Activated T-helper 1 cell treated with anti-CD3 and anti-CD28 coated beads, Interleukin-12 subunit alpha, Interleukin-12 subunit beta, Interleukin-2, Interleukin-4 antibody, amounts not matched to agents 30 ng/mL and 10 ng/mL and 1 ng/mL, durations not matched to agents 14 hours and 24 hours and 36 hours (primary cell): ENCODE measurements around the gene FAM131C. TPM values are rescaled to one million over a fixed set of nuclear protein-coding genes. Genes with fewer than 3 reads are reported as not detected.
"Not testable (repeated sequence)": the region's sequence is repeated elsewhere in the genome, so short reads cannot be mapped to it uniquely, and the experiment has no call there.

ENCODE experiments used
- DNase-seq: peaks from one replicate; pipeline ENCODE4 v3.0.0; 2021; ENCODE audit warnings: low spot score
- H3K27ac Mint-ChIP-seq: one replicate; pipeline ENCODE4 v1.8.0; 2021; ENCODE audit warnings: mild to moderate bottlenecking, mixed read lengths
- H3K27me3 Mint-ChIP-seq: one replicate; pipeline ENCODE4 v1.8.0; 2022; ENCODE audit warnings: mild to moderate bottlenecking, moderate library complexity, mixed read lengths; ENCODE audit not compliant: insufficient read depth
- H3K36me3 Mint-ChIP-seq: one replicate; pipeline ENCODE4 v1.8.0; 2021; ENCODE audit warnings: low read depth, mixed read lengths
- H3K4me1 Mint-ChIP-seq: one replicate; pipeline ENCODE4 v1.8.0; 2021; ENCODE audit warnings: low read depth, mixed read lengths
- H3K4me3 Mint-ChIP-seq: one replicate; pipeline ENCODE4 v1.8.0; 2021; ENCODE audit warnings: mild to moderate bottlenecking, moderate library complexity, mixed read lengths
- H3K9me3 Mint-ChIP-seq: one replicate; pipeline ENCODE4 v1.8.0; 2021; ENCODE audit warnings: mixed read lengths
- intact Hi-C: fragments of 100-400 bp; cut with micrococcal nuclease; formaldehyde crosslinking; loops from one replicate; pipeline ENCODE4 v1.15.1; 2024
- total RNA-seq: library from RNA; stranded (reverse); gene quantifications from 2 replicates; pipeline ENCODE4 v1.2.3, GENCODE V29; 2022

The FAM131C gene
- total RNA-seq, 1 donor from 2014 or later: 0.57 TPM

DNA sequence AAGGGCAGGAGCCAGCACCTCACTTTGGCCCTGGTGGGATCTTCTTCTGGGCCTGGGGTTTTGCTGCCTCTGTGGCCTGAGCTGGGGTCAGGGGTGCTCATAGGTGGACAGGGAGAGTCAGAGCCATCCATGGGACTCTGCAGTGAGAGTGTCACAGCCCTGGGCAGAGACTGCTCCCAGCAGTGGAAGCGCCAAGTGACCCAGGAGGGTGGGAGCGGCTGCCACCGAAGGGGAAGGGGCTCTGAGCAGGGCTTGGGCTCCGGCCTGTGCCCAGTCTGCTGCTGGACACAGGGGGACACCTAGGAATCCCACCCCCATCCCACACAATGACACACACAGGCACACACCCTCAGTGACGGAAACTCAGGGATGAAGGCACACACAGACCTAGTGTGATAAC, 29.5 kb downstream of the FAM131C start:
- H3K27me3 Mint-ChIP-seq: peaks cover 13% of the 10 kb centered on the region
- H3K27ac Mint-ChIP-seq: no peak overlapping the region
- no peaks in the 10 kb centered on the region for H3K36me3 Mint-ChIP-seq
- H3K4me3 Mint-ChIP-seq: no peak overlapping the region
- DNase-seq: no peak
- no peaks in the 10 kb centered on the region for H3K9me3 Mint-ChIP-seq
- H3K4me1 Mint-ChIP-seq: no peaks in the 10 kb centered on the region
- intact Hi-C loops: no loop called here

DNA sequence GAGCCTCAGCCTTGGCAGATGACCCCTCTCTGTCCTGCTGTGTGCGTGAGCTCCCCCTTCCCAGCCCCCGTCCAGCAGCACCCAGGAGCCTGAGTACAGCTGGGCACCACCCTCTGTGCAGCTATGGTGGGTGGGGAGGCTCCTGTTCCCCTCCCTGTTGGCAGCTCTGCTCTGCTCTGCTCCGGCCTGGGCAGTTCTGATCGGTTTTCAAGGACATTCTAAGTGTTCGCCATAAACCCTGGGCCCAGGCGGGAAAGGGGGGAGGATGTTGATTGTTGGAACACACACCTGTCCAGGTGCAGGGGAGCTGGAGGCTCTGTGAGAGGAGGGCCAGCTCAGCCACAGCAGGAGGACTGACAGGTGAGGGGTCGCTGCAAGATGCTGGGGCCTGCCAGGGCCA, 29.9 kb downstream of the FAM131C start, which contains the start of gene CLCNKB:
CLCNKB (plus strand) TSS at position 262 of the 400 bp plus-strand sequence. CDS start 711 bp downstream, outside the sequence.
- Mint-ChIP-seq H3K4me1 (no peaks in the 10 kb centered on the region), H3K27me3 (peaks cover 13% of the 10 kb centered on the region), H3K36me3 (no peaks in the 10 kb centered on the region), H3K27ac (no peak within 1 kb of the TSS), H3K9me3 (no peaks in the 10 kb centered on the region), H3K4me3 (no peak within 1 kb of the TSS)
- intact Hi-C loops: no loop called here
- DNase-seq: no peak

DNA sequence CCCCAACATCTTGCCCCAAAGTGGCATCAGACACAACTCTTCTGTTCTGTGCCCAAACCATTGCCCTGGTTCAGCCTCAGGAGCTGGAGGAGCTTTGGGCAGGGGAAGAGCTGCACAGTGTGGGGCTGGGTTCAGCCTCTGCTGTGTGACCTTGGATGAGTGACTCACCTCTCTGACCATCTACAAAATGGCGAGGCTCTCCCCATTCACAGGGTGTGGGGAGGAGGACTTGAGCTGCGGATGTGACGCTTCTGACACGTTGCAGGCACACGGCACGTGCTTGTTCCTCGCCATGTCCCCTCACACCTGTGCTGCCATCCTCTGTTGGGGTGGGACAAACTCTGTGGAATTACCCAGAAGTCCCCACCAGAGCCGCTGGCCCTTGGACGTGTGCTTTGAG, 30.8 kb downstream of the FAM131C start:
- H3K4me3 Mint-ChIP-seq, H3K4me1 Mint-ChIP-seq, H3K36me3 Mint-ChIP-seq, DNase-seq, H3K9me3 Mint-ChIP-seq, H3K27ac Mint-ChIP-seq, intact Hi-C loops: not testable (repeated sequence)
- H3K27me3 Mint-ChIP-seq: peaks cover 10% of the 10 kb centered on the region

DNA sequence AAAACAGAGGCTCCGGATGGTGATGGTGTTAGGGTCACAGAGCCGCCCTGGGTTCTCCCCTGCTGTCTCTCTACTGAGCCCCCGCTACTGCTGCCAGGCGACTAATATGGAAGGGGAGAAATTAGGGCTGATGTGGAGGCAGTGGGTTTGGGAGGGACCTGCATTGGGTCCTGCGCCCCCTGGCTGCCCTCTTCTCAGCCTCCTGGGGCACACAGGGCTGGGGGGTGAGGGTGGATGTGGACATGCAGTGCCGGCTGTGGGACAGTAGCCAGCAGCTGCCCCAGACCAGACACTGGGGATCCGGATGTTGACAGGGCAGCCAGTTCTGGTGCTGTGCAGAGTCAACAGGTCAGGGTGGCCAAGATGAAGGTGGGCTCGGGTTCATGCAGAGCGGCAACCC, 31.4 kb downstream of the FAM131C start:
- Mint-ChIP-seq H3K4me1 (no peaks in the 10 kb centered on the region), H3K27me3 (peaks cover 5% of the 10 kb centered on the region), H3K27ac (no peak overlapping the region), H3K9me3 (no peaks in the 10 kb centered on the region), H3K36me3 (no peaks in the 10 kb centered on the region), H3K4me3 (no peak overlapping the region)
- intact Hi-C loops: no loop called here
- DNase-seq: no peak

DNA sequence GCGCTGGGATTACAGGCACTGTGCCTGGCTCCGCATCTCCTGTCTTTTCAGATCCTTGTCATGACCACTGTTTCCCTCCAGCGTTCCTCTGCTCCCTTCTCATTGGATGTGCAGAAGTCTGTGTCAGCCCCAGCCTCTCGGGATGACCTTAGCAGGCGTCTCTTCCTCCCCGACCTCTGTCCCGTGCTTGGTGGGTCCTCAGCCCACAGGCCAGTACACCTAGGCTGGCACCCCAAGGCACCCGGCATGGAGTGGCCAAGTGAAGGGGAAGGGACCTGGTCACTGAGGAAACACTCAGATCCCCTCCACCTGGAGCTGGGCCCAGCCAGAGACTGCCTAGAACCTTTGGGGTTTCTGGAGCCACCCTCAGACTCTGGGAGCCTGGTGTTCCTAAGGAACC, 32.3 kb downstream of the FAM131C start:
- no peak for DNase-seq
- Mint-ChIP-seq H3K27me3 (peaks cover 5% of the 10 kb centered on the region), H3K27ac (no peak overlapping the region), H3K4me1 (no peaks in the 10 kb centered on the region), H3K36me3 (no peaks in the 10 kb centered on the region), H3K4me3 (no peak overlapping the region), H3K9me3 (no peaks in the 10 kb centered on the region)
- intact Hi-C loops: no loop called here

DNA sequence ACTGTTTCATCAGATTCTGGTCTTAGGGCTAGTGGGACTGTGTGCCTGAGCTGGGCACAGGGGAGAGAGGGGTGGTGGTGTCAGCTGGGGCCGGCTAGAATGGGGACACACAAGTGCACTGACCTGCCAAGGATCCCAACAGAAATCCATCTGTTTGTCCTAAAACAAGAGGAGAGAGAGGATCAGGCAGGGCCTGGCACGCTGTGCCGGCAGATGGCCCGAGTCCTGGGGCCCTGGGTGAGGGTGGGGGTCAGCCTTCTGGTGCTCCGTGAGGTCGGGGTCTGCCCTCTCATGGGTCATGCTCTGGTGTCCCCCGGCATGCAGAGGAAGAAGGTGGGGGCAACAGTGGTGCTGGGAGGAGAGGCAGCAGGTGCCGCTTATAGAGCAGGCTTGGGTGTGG, 33.6 kb downstream of the FAM131C start:
- H3K27me3 Mint-ChIP-seq, H3K9me3 Mint-ChIP-seq, DNase-seq, H3K4me1 Mint-ChIP-seq, H3K4me3 Mint-ChIP-seq, H3K27ac Mint-ChIP-seq, H3K36me3 Mint-ChIP-seq, intact Hi-C loops: not testable (repeated sequence)

DNA sequence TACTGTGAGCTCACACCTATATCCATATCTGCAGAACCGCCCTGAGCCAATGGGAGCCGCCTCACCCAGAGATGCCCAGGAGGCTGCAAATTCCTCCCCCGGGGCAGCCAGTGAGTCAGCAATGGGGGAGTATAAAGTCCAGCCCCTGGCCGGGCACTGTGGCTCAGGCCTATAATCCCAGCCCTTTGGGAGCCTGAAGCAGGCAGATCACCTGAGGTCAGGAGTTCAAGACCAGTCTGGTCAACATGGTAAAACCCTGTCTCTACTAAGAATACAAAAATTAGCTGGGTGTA, 34.9 kb downstream of the FAM131C start:
- Mint-ChIP-seq H3K27ac (no peak overlapping the region), H3K36me3 (no peaks in the 10 kb centered on the region), H3K4me3 (no peak overlapping the region), H3K27me3 (peaks cover 5% of the 10 kb centered on the region), H3K4me1 (no peaks in the 10 kb centered on the region), H3K9me3 (no peaks in the 10 kb centered on the region)
- intact Hi-C loops: no loop called here
- no peak for DNase-seq

DNA sequence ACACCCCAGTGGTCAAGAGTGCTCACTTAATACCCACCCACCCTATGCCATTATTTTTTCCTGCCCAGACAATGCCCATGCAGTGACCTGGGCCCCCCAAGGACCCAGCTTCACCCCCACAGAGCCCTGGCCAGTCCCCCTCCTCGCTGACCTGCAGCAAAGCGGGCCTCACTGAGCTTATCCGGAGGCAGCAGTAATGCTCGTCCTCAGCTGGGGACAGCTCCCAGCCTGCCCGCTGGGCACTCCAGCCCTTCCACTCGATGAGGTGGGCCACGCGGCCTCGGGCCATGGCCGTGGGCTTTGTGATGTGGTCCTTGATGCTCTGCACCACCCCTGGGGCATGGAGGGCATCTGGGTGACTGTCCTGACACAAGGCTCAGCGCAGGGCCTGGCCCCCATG, 37.0 kb downstream of the FAM131C start:
- H3K4me3 Mint-ChIP-seq, DNase-seq, H3K36me3 Mint-ChIP-seq, H3K27me3 Mint-ChIP-seq, H3K27ac Mint-ChIP-seq, intact Hi-C loops, H3K9me3 Mint-ChIP-seq, H3K4me1 Mint-ChIP-seq: not testable (repeated sequence)

DNA sequence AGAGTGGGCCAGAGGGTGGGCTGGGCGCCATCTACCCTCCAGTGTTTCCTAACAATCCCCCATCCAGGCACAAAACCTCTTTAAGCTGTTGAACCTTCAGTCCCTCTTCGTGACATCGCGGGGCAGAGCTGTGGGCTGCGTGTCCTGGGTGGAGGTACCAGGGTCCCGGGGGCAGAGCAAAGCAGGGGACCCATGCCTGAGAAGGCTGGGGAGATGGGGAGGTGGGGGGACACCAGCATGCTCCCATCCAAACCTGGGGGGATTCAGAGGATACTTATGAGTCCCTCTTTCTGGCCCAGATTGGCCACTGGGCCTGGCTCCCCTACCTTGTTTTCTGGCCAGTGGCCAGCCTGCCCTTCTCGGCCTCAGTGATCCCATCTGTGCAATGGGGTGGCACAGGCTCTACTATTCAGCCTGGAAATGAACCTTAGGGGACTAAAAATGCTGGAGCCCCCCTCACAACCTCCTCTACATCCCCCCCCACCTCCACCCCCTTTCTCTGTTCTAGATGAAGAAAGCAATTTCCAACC, 40.3 kb downstream of the FAM131C start:
- not testable (repeated sequence) for H3K4me3 Mint-ChIP-seq, H3K36me3 Mint-ChIP-seq, DNase-seq, H3K27ac Mint-ChIP-seq, H3K27me3 Mint-ChIP-seq, H3K4me1 Mint-ChIP-seq, H3K9me3 Mint-ChIP-seq
- intact Hi-C loops: loop anchor here (1.0 kb wide), 3 partner anchors 24 to 241 kb away; no protein-coding TSS in a partner anchor

DNA sequence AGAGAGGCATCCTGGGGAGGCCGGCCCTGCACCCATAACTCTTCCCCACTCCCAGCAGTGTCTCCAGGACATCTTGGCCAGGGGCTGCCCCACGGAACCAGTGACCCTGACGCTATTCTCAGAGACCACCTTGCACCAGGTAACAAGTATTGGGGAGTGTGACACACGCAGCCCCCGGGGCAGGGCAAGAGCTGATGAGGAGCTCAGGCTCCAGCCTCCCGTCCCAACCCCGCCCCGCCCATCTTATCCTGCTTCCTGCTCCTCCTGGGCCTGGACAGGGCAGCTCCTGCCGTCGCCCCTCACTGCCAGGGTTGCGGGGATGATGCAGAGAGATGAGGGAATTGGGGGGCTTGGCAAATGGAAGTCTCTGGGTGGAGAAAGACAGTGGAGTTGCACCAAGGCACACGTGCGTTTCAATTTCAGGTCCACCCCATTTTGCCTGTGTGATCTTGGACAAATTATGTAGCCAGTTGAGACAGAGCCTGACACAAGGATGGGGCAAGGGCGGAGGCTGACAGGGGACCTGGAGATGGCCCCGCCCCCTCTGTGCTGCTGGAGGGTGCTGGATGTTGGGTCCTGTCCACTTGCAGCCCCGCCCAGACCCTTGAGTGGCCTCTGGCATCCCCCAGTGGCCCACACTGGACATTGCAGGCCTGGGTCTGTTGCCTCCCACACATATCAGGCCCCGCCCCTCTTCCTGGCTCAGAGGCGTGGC, 40.9 kb downstream of the FAM131C start:
- no peak overlapping the region for H3K4me3 Mint-ChIP-seq
- H3K27me3 Mint-ChIP-seq: peaks cover 9% of the 10 kb centered on the region
- intact Hi-C loops: loop anchor here (1.0 kb wide), 3 partner anchors 23 to 240 kb away; no protein-coding TSS in a partner anchor
- H3K36me3 Mint-ChIP-seq: no peaks in the 10 kb centered on the region
- H3K4me1 Mint-ChIP-seq: no peaks in the 10 kb centered on the region
- DNase-seq: peak; percentile 33
- H3K9me3 Mint-ChIP-seq: no peaks in the 10 kb centered on the region
- H3K27ac Mint-ChIP-seq: no peak overlapping the region

DNA sequence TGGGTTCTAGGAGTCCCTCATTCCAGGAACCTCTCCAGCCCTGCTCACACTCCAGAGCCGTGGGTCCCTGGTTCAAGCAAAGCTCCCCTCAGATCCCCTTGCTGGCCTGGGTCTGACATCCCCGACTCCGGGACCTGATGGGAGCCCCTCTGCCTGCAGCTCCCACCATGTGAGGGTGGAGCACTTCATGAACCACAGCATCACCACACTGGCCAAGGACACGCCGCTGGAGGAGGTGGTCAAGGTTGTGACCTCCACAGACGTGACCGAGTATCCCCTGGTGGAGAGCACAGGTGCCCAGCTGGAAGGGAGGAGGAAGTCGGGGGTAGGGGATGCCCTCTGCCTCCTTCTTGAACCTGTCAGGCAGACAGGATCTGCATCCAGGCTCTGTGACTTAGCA, 41.9 kb downstream of the FAM131C start:
- H3K4me1 Mint-ChIP-seq: no peaks in the 10 kb centered on the region
- intact Hi-C loops: no loop called here
- H3K27me3 Mint-ChIP-seq: peaks cover 9% of the 10 kb centered on the region
- no peaks in the 10 kb centered on the region for H3K36me3 Mint-ChIP-seq
- no peak for DNase-seq
- H3K4me3 Mint-ChIP-seq: no peak overlapping the region
- H3K9me3 Mint-ChIP-seq: no peaks in the 10 kb centered on the region
- H3K27ac Mint-ChIP-seq: no peak overlapping the region

DNA sequence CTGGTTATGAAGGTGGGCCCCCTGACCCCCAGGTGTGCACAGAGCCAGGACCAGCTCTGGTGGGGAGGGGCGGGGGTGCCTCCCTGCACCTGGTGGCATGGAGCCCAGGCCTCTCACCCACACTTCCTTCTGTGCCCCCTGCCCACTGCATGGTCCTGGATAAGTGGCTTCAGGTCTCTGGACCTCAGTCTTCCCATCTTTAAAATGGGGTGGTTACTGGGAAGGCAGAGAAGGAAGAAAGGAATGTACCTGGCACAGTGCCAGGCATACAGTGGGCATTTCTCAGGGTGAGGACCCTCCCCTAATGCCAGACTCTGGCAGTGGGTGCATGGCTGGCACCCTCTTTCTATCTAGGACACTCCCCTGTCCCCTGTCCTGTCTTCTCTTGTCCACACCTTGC, 44.2 kb downstream of the FAM131C start:
- H3K36me3 Mint-ChIP-seq: no peaks in the 10 kb centered on the region
- H3K4me3 Mint-ChIP-seq: no peak overlapping the region
- intact Hi-C loops: no loop called here
- no peak overlapping the region for H3K27ac Mint-ChIP-seq
- H3K4me1 Mint-ChIP-seq: no peaks in the 10 kb centered on the region
- peaks cover 11% of the 10 kb centered on the region for H3K27me3 Mint-ChIP-seq
- no peaks in the 10 kb centered on the region for H3K9me3 Mint-ChIP-seq
- DNase-seq: no peak

DNA sequence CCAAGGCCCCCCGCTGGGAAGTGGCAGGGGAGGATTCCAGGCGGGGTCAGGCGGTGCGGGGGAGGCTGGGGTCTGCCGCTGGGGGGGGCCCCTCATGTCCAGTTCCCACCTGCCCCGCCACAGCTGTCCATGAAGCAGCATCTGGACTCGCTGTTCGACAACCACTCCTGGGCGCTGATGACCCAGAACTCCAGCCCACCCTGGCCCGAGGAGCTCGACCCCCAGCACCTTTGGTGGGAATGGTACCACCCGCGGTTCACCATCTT, 44.5 kb downstream of the FAM131C start:
- H3K4me3 Mint-ChIP-seq, H3K4me1 Mint-ChIP-seq: not testable (repeated sequence)
- H3K27me3 Mint-ChIP-seq: peaks cover 11% of the 10 kb centered on the region

More for the DNA sequence above, 44.5 kb downstream of the FAM131C start:
- DNase-seq, H3K9me3 Mint-ChIP-seq, intact Hi-C loops, H3K36me3 Mint-ChIP-seq, H3K27ac Mint-ChIP-seq: not testable (repeated sequence)
